ENCODE data around the gene DRGX. TPM values are rescaled to one million over a fixed set of nuclear protein-coding genes. Genes with fewer than 3 reads are reported as not detected.

DRGX gene
- total and polyA plus RNA-seq, 2 donors (not counting 1 experiment from before 2014, with no cell fraction given) = not detected

DNA sequence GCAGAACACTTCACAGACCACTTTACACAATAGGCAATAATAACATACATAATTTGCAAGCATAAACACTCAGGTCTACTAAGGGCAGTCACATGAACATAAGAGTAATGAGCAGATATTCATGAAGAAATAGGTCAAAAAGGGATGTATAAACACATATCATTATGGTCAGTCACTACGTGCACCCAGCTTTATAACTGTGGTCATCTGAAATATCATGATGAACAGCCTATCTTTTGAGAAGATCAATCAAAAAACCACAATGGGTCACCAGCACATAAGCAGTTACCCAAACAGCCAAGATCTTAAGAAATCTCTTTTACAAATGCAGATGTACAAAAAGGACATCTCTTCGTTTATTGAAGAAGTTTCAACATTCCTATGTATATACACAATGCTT is 35.5 kb upstream of the DRGX start:
- H3K27ac ChIP-seq (ENCODE audit: low read length in 2 of 2) = no peak overlapping the region
- Mint-ChIP-seq H3K27me3 (peaks cover 20% of the 10 kb centered on the region), H3K27ac (no peak overlapping the region), H3K4me3 (no peak overlapping the region), H3K9me3 (ENCODE audit: insufficient read depth) (peaks cover 6% of the 10 kb centered on the region), H3K4me1 (no peaks in the 10 kb centered on the region)
- no peaks in the 10 kb centered on the region for H3K4me1 ChIP-seq (ENCODE audit: control insufficient read depth in 2 of 2, insufficient read depth in 2 of 2, low read length in 2 of 2)
- no peak overlapping the region for H3K4me3 ChIP-seq (ENCODE audit: control extremely low read depth in 1 of 5, extremely low read depth in 1 of 5, insufficient read depth in 1 of 5, low read depth in 2 of 5, low read length in 4 of 5)
- ChIA-PET CTCF (no interaction called here), POLR2A (no interaction called here)
- no peaks in the 10 kb centered on the region for H3K36me3 ChIP-seq (replicated peaks in 1 of 2; ENCODE audit: control extremely low read depth in 1 of 2, control insufficient read depth in 1 of 2, extremely low read depth in 1 of 2, insufficient read depth in 2 of 2, low read length in 1 of 2)
- no peaks in the 10 kb centered on the region for H3K79me2 ChIP-seq (ENCODE audit: control insufficient read depth, insufficient read depth, low read length)
- no peak overlapping the region for H3K4me2 ChIP-seq (replicated peaks; ENCODE audit: low read depth, low read length, poor library complexity, severe bottlenecking)
- no peak for TF ChIP-seq EZH2 (IDR thresholded peaks at IDR 0.05; ENCODE audit: borderline replicate concordance, insufficient read depth, low read depth, low read length, poor library complexity, severe bottlenecking)
- TF ChIP-seq, protein P1, sequence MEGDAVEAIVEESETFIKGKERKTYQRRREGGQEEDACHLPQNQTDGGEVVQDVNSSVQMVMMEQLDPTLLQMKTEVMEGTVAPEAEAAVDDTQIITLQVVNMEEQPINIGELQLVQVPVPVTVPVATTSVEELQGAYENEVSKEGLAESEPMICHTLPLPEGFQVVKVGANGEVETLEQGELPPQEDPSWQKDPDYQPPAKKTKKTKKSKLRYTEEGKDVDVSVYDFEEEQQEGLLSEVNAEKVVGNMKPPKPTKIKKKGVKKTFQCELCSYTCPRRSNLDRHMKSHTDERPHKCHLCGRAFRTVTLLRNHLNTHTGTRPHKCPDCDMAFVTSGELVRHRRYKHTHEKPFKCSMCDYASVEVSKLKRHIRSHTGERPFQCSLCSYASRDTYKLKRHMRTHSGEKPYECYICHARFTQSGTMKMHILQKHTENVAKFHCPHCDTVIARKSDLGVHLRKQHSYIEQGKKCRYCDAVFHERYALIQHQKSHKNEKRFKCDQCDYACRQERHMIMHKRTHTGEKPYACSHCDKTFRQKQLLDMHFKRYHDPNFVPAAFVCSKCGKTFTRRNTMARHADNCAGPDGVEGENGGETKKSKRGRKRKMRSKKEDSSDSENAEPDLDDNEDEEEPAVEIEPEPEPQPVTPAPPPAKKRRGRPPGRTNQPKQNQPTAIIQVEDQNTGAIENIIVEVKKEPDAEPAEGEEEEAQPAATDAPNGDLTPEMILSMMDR (IDR thresholded peaks at IDR 0.05) = no peak
- 100% methylated on average over 1 of the region's 2 CpGs for WGBS (ENCODE audit: insufficient coverage)
- no peak overlapping the region for H3K9ac ChIP-seq (ENCODE audit: low read length)
- no peaks in the 10 kb centered on the region for H4K20me1 ChIP-seq (ENCODE audit: control insufficient read depth, insufficient read depth, low read length, poor library complexity, severe bottlenecking)
- DNase-seq = no peak
- H3K27me3 ChIP-seq (replicated peaks in 1 of 4; ENCODE audit: control extremely low read depth in 1 of 4, control insufficient read depth in 3 of 4, insufficient read depth in 4 of 4, low read length in 3 of 4) = peaks cover 0 to 3% (median under 1%) of the 10 kb centered on the region in 4 experiments
- H2AFZ ChIP-seq (ENCODE audit: insufficient read depth, low read depth, low read length, poor library complexity, severe bottlenecking) = no peak overlapping the region
- no peak for ATAC-seq (ENCODE audit: low read depth)
- H3K9me3 ChIP-seq (ENCODE audit: control extremely low read depth in 1 of 3, control insufficient read depth in 2 of 3, insufficient read depth in 1 of 3, low read length in 2 of 3) = peaks cover 1 to 16% (median 4%) of the 10 kb centered on the region in 3 donors
- intact Hi-C loops (cut with micrococcal nuclease) = no loop called here

DNA sequence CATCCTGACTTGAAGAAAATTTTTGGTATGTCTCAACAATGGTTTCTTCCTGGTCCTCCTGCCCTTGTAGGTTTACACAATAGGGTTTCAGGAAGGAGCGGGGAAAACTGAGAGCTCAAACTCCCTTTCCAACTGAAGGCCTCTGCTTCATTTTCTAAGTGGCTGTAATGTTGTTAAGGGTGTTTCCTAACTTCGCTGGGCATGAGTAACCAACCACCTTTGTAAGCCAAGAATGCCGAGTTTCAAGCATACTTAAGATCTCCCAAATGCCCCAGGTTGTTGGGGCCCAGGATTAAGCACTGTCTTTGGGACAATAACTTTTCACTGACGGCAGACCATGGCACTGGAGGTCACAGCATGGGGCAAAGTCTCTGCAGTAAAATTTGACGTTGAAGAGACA is 33.6 kb upstream of the DRGX start:
- Histone ChIP-seq H3K4me3 (ENCODE audit: control extremely low read depth in 1 of 5, extremely low read depth in 1 of 5, insufficient read depth in 1 of 5, low read depth in 2 of 5, low read length in 4 of 5) (no peak overlapping the region), H3K4me2 (replicated peaks; ENCODE audit: low read depth, low read length, poor library complexity, severe bottlenecking) (no peak overlapping the region), H4K20me1 (ENCODE audit: control insufficient read depth, insufficient read depth, low read length, poor library complexity, severe bottlenecking) (no peaks in the 10 kb centered on the region), H3K9ac (ENCODE audit: low read length) (no peak overlapping the region), H3K27me3 (replicated peaks in 1 of 4; ENCODE audit: control extremely low read depth in 1 of 4, control insufficient read depth in 3 of 4, insufficient read depth in 4 of 4, low read length in 3 of 4) (peaks cover 0 to 5% (median 2%) of the 10 kb centered on the region in 4 experiments), H3K9me3 (ENCODE audit: control extremely low read depth in 1 of 3, control insufficient read depth in 2 of 3, insufficient read depth in 1 of 3, low read length in 2 of 3) (peaks cover 1 to 34% (median 11%) of the 10 kb centered on the region in 3 donors), H3K4me1 (ENCODE audit: control insufficient read depth in 2 of 2, insufficient read depth in 2 of 2, low read length in 2 of 2) (no peaks in the 10 kb centered on the region), H3K79me2 (ENCODE audit: control insufficient read depth, insufficient read depth, low read length) (no peaks in the 10 kb centered on the region), H3K27ac (ENCODE audit: low read length in 2 of 2) (no peak overlapping the region), H3K36me3 (replicated peaks in 1 of 2; ENCODE audit: control extremely low read depth in 1 of 2, control insufficient read depth in 1 of 2, extremely low read depth in 1 of 2, insufficient read depth in 2 of 2, low read length in 1 of 2) (no peaks in the 10 kb centered on the region), H2AFZ (ENCODE audit: insufficient read depth, low read depth, low read length, poor library complexity, severe bottlenecking) (no peak overlapping the region)
- ChIA-PET POLR2A (no interaction called here), CTCF (no interaction called here)
- intact Hi-C loops (cut with micrococcal nuclease) = no loop called here
- H3K4me1 Mint-ChIP-seq = no peaks in the 10 kb centered on the region
- H3K9me3 Mint-ChIP-seq (ENCODE audit: insufficient read depth) = peaks cover 6% of the 10 kb centered on the region
- H3K27ac Mint-ChIP-seq = no peak overlapping the region
- H3K27me3 Mint-ChIP-seq = peaks cover 20% of the 10 kb centered on the region
- TF ChIP-seq, protein P1 (IDR thresholded peaks at IDR 0.05) = no peak
- no peak for TF ChIP-seq EZH2 (IDR thresholded peaks at IDR 0.05; ENCODE audit: borderline replicate concordance, insufficient read depth, low read depth, low read length, poor library complexity, severe bottlenecking)
- H3K4me3 Mint-ChIP-seq = no peak overlapping the region
- no peak for DNase-seq
- no peak for ATAC-seq (ENCODE audit: low read depth)
- 78% methylated on average over 1 of the region's 5 CpGs for WGBS (ENCODE audit: insufficient coverage)

All from B cell (primary cell).